HepG2 (cell line): ENCODE data around the gene LRRC45. TPM values are rescaled to one million over a fixed set of nuclear protein-coding genes. Genes with fewer than 3 reads are reported as not detected.

Experiments used
- FOXP4 ChIP-seq: sonication (generic); formaldehyde crosslinking; IDR thresholded peaks from 2 replicates; pipeline ENCODE4 v1.4.0; 2020; ENCODE audit warnings: missing genetic modification reagents
- HMG20B ChIP-seq: conservative IDR thresholded peaks from 2 replicates; pipeline ENCODE4 v1.6.1; 2016; ENCODE audit warnings: missing genetic modification reagents, missing compliant biosample characterization
- HNRNPL ChIP-seq: fragments of 200-400 bp; formaldehyde crosslinking; IDR thresholded peaks from 2 replicates; pipeline ENCODE4 v1.6.1; 2017; ENCODE audit warnings: mild to moderate bottlenecking, low read depth, low read length
- JDP2 ChIP-seq: sonication (generic); formaldehyde crosslinking; IDR thresholded peaks from 2 replicates; pipeline ENCODE4 v1.8.1; 2022; ENCODE audit warnings: missing genetic modification reagents, borderline replicate concordance
- KLF11 ChIP-seq: IDR thresholded peaks from 2 replicates; pipeline ENCODE4 v1.6.1; 2016; ENCODE audit warnings: missing compliant biosample characterization
- MED1 ChIP-seq: sonication (generic); formaldehyde crosslinking; IDR thresholded peaks from 2 replicates; pipeline ENCODE4 v1.4.0; 2020; ENCODE audit warnings: missing genetic modification reagents
- MLLT10 ChIP-seq: sonication (generic); formaldehyde crosslinking; IDR thresholded peaks from 2 replicates; pipeline ENCODE4 v1.4.0; 2020; ENCODE audit warnings: missing genetic modification reagents
- NAIF1 ChIP-seq: sonication (generic); formaldehyde crosslinking; IDR thresholded peaks from 2 replicates; pipeline ENCODE4 v1.5.0; 2020; ENCODE audit warnings: mild to moderate bottlenecking, missing genetic modification reagents, borderline replicate concordance
- NCOA2 ChIP-seq: sonication (generic); formaldehyde crosslinking; IDR thresholded peaks from 2 replicates; pipeline ENCODE4 v1.8.0; 2022; ENCODE audit warnings: inconsistent platforms
- PPARG ChIP-seq: conservative IDR thresholded peaks from 2 replicates; pipeline ENCODE4 v1.6.1; 2016; ENCODE audit warnings: missing biosample characterization, missing genetic modification reagents
- TBP ChIP-seq: sonication (generic); formaldehyde crosslinking; IDR thresholded peaks from 2 replicates; pipeline ENCODE4 v1.5.0; 2020; ENCODE audit warnings: missing genetic modification reagents
- XBP1 ChIP-seq: sonication (generic); formaldehyde crosslinking; IDR thresholded peaks from 2 replicates; pipeline ENCODE4 v1.5.0; 2020; ENCODE audit warnings: missing genetic modification reagents
- XRCC5 ChIP-seq: fragments of 200-400 bp; formaldehyde crosslinking; optimal IDR thresholded peaks from 2 replicates; pipeline ENCODE3; 2017; ENCODE audit warnings: mild to moderate bottlenecking, low read length
- ZIK1 ChIP-seq: sonication (generic); formaldehyde crosslinking; IDR thresholded peaks from 2 replicates; pipeline ENCODE4 v1.5.0; 2020; ENCODE audit warnings: mild to moderate bottlenecking, low read depth, missing genetic modification reagents, borderline replicate concordance
- ZNF142 ChIP-seq: sonication (generic); formaldehyde crosslinking; IDR thresholded peaks from 2 replicates; pipeline ENCODE4 v1.4.0; 2020; ENCODE audit warnings: missing genetic modification reagents
- ZNF274 ChIP-seq: sonication (generic); formaldehyde crosslinking; IDR thresholded peaks from 2 replicates; pipeline ENCODE4 v1.5.1; 2020; ENCODE audit warnings: mild to moderate bottlenecking, missing genetic modification reagents
- ZNF430 ChIP-seq: sonication (generic); formaldehyde crosslinking; IDR thresholded peaks from 2 replicates; pipeline ENCODE4 v1.9.0; 2021; ENCODE audit warnings: mild to moderate bottlenecking, missing genetic modification reagents
- ZNF552 ChIP-seq: sonication (generic); formaldehyde crosslinking; IDR thresholded peaks from 2 replicates; pipeline ENCODE4 v1.9.0; 2022; ENCODE audit warnings: missing genetic modification reagents, mild to moderate bottlenecking, borderline replicate concordance
- ZNF556 ChIP-seq: sonication (generic); formaldehyde crosslinking; IDR thresholded peaks from 2 replicates; pipeline ENCODE4 v1.4.0; 2020; ENCODE audit warnings: mild to moderate bottlenecking, missing genetic modification reagents, borderline replicate concordance
- ZNF737 ChIP-seq: sonication (generic); formaldehyde crosslinking; IDR thresholded peaks from 2 replicates; pipeline ENCODE4 v1.5.0; 2020; ENCODE audit warnings: missing genetic modification reagents, mild to moderate bottlenecking, borderline replicate concordance
- ZNF83 ChIP-seq: sonication (generic); formaldehyde crosslinking; IDR thresholded peaks from 2 replicates; pipeline ENCODE4 v1.4.0; 2020; ENCODE audit warnings: missing genetic modification reagents, mild to moderate bottlenecking, borderline replicate concordance
- polyA plus RNA-seq, 8 experiments: library from polyadenylated mRNA; depleted of rRNA in 3 of 8; stranded (reverse) in 7 of 8; unstranded in 1 of 8; fragments of >200 nt; fragmentation: Illumina TruSeq in 4 of 8; extraction: Trizol in 4 of 8; gene quantifications; 2 replicates each; pipeline versions ENCODE4 v1.2.1 to v1.2.3, GENCODE V29; 2011 to 2016; ENCODE audit warnings: low read depth in 4 of 8, missing spikeins in 1 of 8, mixed read lengths in 1 of 8; ENCODE audit not compliant: insufficient read depth in 1 of 8
- total RNA-seq, 5 experiments: library from RNA; depleted of rRNA; stranded (reverse); fragments of >200 nt; fragmentation: Illumina TruSeq; extraction: Trizol; gene quantifications; 2 replicates each; pipeline ENCODE4 v1.2.3, GENCODE V29; 2016; ENCODE audit warnings: low read depth in 1 of 5
- TF ChIP-seq, protein P1 (sequence below): sonication (generic); formaldehyde crosslinking; IDR thresholded peaks from 2 replicates; pipeline ENCODE4 v1.8.0; 2022; ENCODE audit warnings: mild to moderate bottlenecking, missing genetic modification reagents, moderate library complexity

The LRRC45 gene
- total and polyA plus RNA-seq, 2 of the 13 experiments (the other 11 are each of a cell fraction or from before 2014, with no cell fraction given): 11.6 to 48.1 TPM

DNA sequence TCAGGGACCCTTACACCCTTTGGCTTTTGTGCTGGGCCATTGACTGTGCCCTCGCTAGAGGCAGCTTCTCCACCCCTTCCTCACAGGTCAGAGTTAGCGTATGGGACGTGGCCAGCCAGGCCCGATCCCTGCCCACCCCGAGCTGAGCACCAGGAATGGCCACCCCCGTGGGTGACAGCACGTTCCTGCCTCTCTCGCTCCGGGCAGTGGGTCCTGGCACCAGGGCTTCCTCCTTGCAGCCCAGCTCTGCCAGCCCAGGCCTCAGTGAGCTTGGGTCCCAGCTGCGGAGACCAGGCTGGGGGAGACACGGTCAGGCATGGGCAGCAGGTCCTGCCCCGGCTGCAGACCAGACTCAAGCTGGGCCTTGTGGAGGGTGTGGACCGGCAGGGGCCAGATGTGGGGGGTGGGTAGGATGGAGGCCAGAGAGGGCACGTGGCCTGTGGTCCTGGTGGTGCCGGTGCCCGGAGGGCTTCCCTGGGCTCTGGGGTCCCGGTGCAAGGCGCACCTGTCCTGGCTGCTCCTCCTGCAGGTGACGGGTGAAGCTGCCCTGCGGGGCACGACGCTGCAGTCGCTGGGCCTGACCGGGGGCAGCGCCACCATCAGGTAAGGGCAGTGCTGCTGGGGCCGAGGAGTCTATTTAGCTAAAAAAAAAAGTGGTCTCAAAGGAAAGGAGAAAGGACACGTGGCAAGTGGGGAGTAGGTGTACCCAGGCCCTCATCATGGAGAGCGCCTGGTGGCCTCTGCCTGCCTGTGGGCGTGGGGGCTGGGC, 27.5 kb upstream of the LRRC45 start (continued):
- TF ChIP-seq MED1 (peak; percentile 68), KLF11 (peak; percentile 38), ZNF274 (peak; percentile 87; the same call in 1 of the 2 replicates), ZNF737 (CRISPR knock-in tag) (no peak), XRCC5 (peak; percentile 91), MLLT10 (CRISPR knock-in tag) (no peak; the same call in 1 of the 2 replicates), NAIF1 (peak; percentile 72; the same call in 1 of the 2 replicates), TBP (CRISPR knock-in tag) (no peak), ZNF142 (CRISPR knock-in tag) (peak; percentile 52; the same call in 1 of the 2 replicates), XBP1 (CRISPR knock-in tag) (no peak), ZIK1 (CRISPR knock-in tag) (peak; percentile 34; the same call in 1 of the 2 replicates), JDP2 (no peak), ZNF552 (CRISPR knock-in tag) (no peak), ZNF556 (CRISPR knock-in tag) (no peak), NCOA2 (CRISPR knock-in tag) (0 out of 2 replicates have a peak, but pooled peaks have one; percentile 16), PPARG (CRISPR knock-in tag) (peak; percentile 10; the same call in 1 of the 2 replicates), FOXP4 (no peak), HNRNPL (peak; percentile 98), ZNF430 (CRISPR knock-in tag) (peak; percentile 35; the same call in 1 of the 2 replicates), HMG20B (CRISPR knock-in tag) (peak; percentile 16; the same call in 1 of the 2 replicates), ZNF83 (CRISPR knock-in tag) (0 out of 2 replicates have a peak, but pooled peaks have one; percentile 21)
- TF ChIP-seq, protein P1, sequence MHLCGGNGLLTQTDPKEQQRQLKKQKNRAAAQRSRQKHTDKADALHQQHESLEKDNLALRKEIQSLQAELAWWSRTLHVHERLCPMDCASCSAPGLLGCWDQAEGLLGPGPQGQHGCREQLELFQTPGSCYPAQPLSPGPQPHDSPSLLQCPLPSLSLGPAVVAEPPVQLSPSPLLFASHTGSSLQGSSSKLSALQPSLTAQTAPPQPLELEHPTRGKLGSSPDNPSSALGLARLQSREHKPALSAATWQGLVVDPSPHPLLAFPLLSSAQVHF: no peak
